Astrocyte (in vitro differentiated cells and primary cell): ENCODE measurements around the gene CPA1. TPM values are rescaled to one million over a fixed set of nuclear protein-coding genes. Genes with fewer than 3 reads are reported as not detected.
"Not testable (repeated sequence)": the region's sequence is repeated elsewhere in the genome, so short reads cannot be mapped to it uniquely, and the experiment has no call there.

Experiments used
- DNase-seq: peaks from one replicate; pipeline ENCODE4 v3.0.0-alpha.2; 2010; ENCODE audit warnings: low read depth
- FAIRE-seq: peaks from 2 replicates; lab custom pipeline; 2011; peaks lifted over from hg19 to GRCh38; lab: Jason Lieb, UNC
- H2AFZ ChIP-seq: 2 replicates; pipeline ENCODE4 v1.6.0; 2012; ENCODE audit warnings: low read depth, low read length, inconsistent platforms
- H3K27ac ChIP-seq: 2 replicates; pipeline ENCODE4 v1.5.1; 2011; ENCODE audit warnings: low read depth, low read length, inconsistent platforms
- H3K27me3 ChIP-seq: 2 replicates; pipeline ENCODE4 v1.6.0; 2011; ENCODE audit warnings: low read length, inconsistent platforms; ENCODE audit not compliant: insufficient read depth
- H3K36me3 ChIP-seq: 2 replicates; pipeline ENCODE4 v1.5.1; 2011; ENCODE audit warnings: low read length, inconsistent platforms; ENCODE audit not compliant: insufficient read depth
- H3K4me1 ChIP-seq: 2 replicates; pipeline ENCODE4 v1.5.1; 2011; ENCODE audit warnings: low read length, inconsistent platforms; ENCODE audit not compliant: insufficient read depth
- H3K4me2 ChIP-seq: 2 replicates; pipeline ENCODE4 v1.6.0; 2012; ENCODE audit warnings: low read length, inconsistent platforms
- H3K4me3 ChIP-seq: 2 replicates; pipeline ENCODE4 v1.5.1; 2011; ENCODE audit warnings: low read depth, mild to moderate bottlenecking, low read length, inconsistent platforms; ENCODE audit not compliant: insufficient read depth
- H3K79me2 ChIP-seq: 2 replicates; pipeline ENCODE4 v1.6.0; 2012; ENCODE audit warnings: mild to moderate bottlenecking, low read length, inconsistent platforms; ENCODE audit not compliant: insufficient read depth
- H3K9ac ChIP-seq: 2 replicates; pipeline ENCODE4 v1.6.0; 2012; ENCODE audit warnings: mild to moderate bottlenecking, low read length, inconsistent platforms
- H3K9me3 ChIP-seq: 2 replicates; pipeline ENCODE4 v1.5.1; 2012; ENCODE audit warnings: low read depth, mild to moderate bottlenecking, low read length, inconsistent platforms; ENCODE audit not compliant: insufficient read depth
- H4K20me1 ChIP-seq: 2 replicates; pipeline ENCODE4 v1.6.0; 2012; ENCODE audit warnings: low read length, inconsistent platforms; ENCODE audit not compliant: insufficient read depth
- H3K27ac Mint-ChIP-seq: one replicate; pipeline ENCODE4 v1.8.0; 2021; ENCODE audit warnings: mild to moderate bottlenecking, mixed read lengths; ENCODE audit not compliant: unreplicated experiment
- H3K27me3 Mint-ChIP-seq: one replicate; pipeline ENCODE4 v1.8.0; 2021; ENCODE audit warnings: low read depth, mixed read lengths; ENCODE audit not compliant: unreplicated experiment
- H3K36me3 Mint-ChIP-seq: one replicate; pipeline ENCODE4 v1.8.0; 2021; ENCODE audit warnings: low read depth, mixed read lengths; ENCODE audit not compliant: unreplicated experiment
- H3K4me1 Mint-ChIP-seq: one replicate; pipeline ENCODE4 v1.8.0; 2021; ENCODE audit warnings: low read depth, mixed read lengths; ENCODE audit not compliant: unreplicated experiment
- H3K4me3 Mint-ChIP-seq: one replicate; pipeline ENCODE4 v1.8.0; 2021; ENCODE audit warnings: mild to moderate bottlenecking, moderate library complexity, mixed read lengths; ENCODE audit not compliant: unreplicated experiment
- H3K9me3 Mint-ChIP-seq: one replicate; pipeline ENCODE4 v1.8.0; 2021; ENCODE audit warnings: mild to moderate bottlenecking, mixed read lengths; ENCODE audit not compliant: unreplicated experiment
- CTCF ChIP-seq: IDR thresholded peaks from 2 replicates; pipeline ENCODE4 v1.5.1; 2011; ENCODE audit warnings: low read depth, mild to moderate bottlenecking, inconsistent platforms, low read length, moderate library complexity; ENCODE audit not compliant: insufficient read depth
- EZH2 ChIP-seq: IDR thresholded peaks from 2 replicates; pipeline ENCODE4 v1.6.1; 2012; ENCODE audit warnings: mild to moderate bottlenecking, low read length, inconsistent platforms; ENCODE audit not compliant: insufficient read depth
- total RNA-seq: library from RNA; stranded (reverse); gene quantifications from 2 replicates; pipeline ENCODE4 v1.2.1, GENCODE V29; 2021

CPA1 gene
- total RNA-seq, 1 donor from 2014 or later: not detected

- Histone ChIP-seq H4K20me1 (no peaks in the 10 kb centered on the region), H3K4me1 (peaks cover 40% of the 10 kb centered on the region), H2AFZ (no peak overlapping the region), H3K9ac (peak overlapping the region; percentile 82), H3K9me3 (peaks cover 9% of the 10 kb centered on the region), H3K4me3 (no peak overlapping the region), H3K36me3 (no peaks in the 10 kb centered on the region), H3K27ac (peak overlapping the region; percentile 96), H3K79me2 (no peaks in the 10 kb centered on the region), H3K4me2 (peak overlapping the region; percentile 73), H3K27me3 (no peaks in the 10 kb centered on the region)
- no peak for TF ChIP-seq CTCF
- TF ChIP-seq EZH2: no peak
- Mint-ChIP-seq H3K4me1 (peaks cover 44% of the 10 kb centered on the region), H3K36me3 (no peaks in the 10 kb centered on the region), H3K4me3 (no peak overlapping the region), H3K27me3 (no peaks in the 10 kb centered on the region), H3K27ac (peak overlapping the region; percentile 98), H3K9me3 (peaks cover 16% of the 10 kb centered on the region)
- no peak for FAIRE-seq
- no peak for DNase-seq
Observed at GRCh38 chr7:130372402-130373165, 7.7 kb upstream of the CPA1 start.

GRCh38 chr7:130374507-130374906 is 5.8 kb upstream of the CPA1 start:
- Mint-ChIP-seq H3K27me3 (peaks cover 2% of the 10 kb centered on the region), H3K4me3 (peak overlapping the region; percentile 50), H3K4me1 (peaks cover 37% of the 10 kb centered on the region), H3K36me3 (no peaks in the 10 kb centered on the region), H3K27ac (peak overlapping the region; percentile 98), H3K9me3 (peaks cover 21% of the 10 kb centered on the region)
- DNase-seq (no peak), FAIRE-seq (no peak)
- Histone ChIP-seq H3K36me3 (no peaks in the 10 kb centered on the region), H3K4me2 (peak overlapping the region; percentile 73), H3K9me3 (peaks cover 9% of the 10 kb centered on the region), H3K4me1 (peaks cover 34% of the 10 kb centered on the region), H3K9ac (peak overlapping the region; percentile 82), H4K20me1 (no peaks in the 10 kb centered on the region), H2AFZ (no peak overlapping the region), H3K79me2 (no peaks in the 10 kb centered on the region), H3K4me3 (no peak overlapping the region), H3K27ac (peak overlapping the region; percentile 96), H3K27me3 (no peaks in the 10 kb centered on the region)
- TF ChIP-seq CTCF: no peak
- TF ChIP-seq EZH2: no peak

- not testable (repeated sequence) for H3K4me3 Mint-ChIP-seq, H4K20me1 ChIP-seq, H3K27me3 Mint-ChIP-seq, H3K27ac ChIP-seq, H3K9ac ChIP-seq, FAIRE-seq, H3K79me2 ChIP-seq, H3K27ac Mint-ChIP-seq, H3K9me3 ChIP-seq, H3K4me2 ChIP-seq, H3K36me3 Mint-ChIP-seq, H3K4me3 ChIP-seq, DNase-seq, H3K36me3 ChIP-seq, H3K27me3 ChIP-seq, H2AFZ ChIP-seq
- peaks cover 24% of the 10 kb centered on the region for H3K9me3 Mint-ChIP-seq
- peaks cover 27% of the 10 kb centered on the region for H3K4me1 ChIP-seq
- H3K4me1 Mint-ChIP-seq: peaks cover 26% of the 10 kb centered on the region
Observed at GRCh38 chr7:130376461-130376860, 3.8 kb upstream of the CPA1 start.
